Gastrocnemius medialis (tissue), 4 donors: Measurements from ENCODE around the gene LSAMP. TPM values are rescaled to one million over a fixed set of nuclear protein-coding genes. Genes with fewer than 3 reads are reported as not detected.

Source experiments
- ATAC-seq, 2 donors: fragments of 150-250 bp; one replicate each; pipeline ENCODE4 v1.9.1; 2016
- DNase-seq, 2 donors: peaks; one replicate each; pipeline ENCODE4 v3.0.0-alpha.2; 2019
- H3K27ac ChIP-seq, 4 donors: fragments of 200-600 bp; sonication (generic); 1 replicate in 1 of 4; 2 replicates in 3 of 4; pipeline ENCODE4 v1.5.1; 2016 to 2018; ENCODE audit warnings: mild to moderate bottlenecking in 2 of 4, moderate library complexity in 1 of 4
- H3K27me3 ChIP-seq, 3 donors: fragments of 200-600 bp; sonication (generic) in 2 of 3; 1 replicate in 1 of 3; 2 replicates in 2 of 3; pipeline versions ENCODE4 v1.5.1 to v1.6.0; 2016 to 2019; ENCODE audit warnings: mild to moderate bottlenecking in 1 of 3, moderate library complexity in 1 of 3
- H3K36me3 ChIP-seq, 2 donors: fragments of 200-600 bp; sonication (generic) in 1 of 2; one replicate each; pipeline ENCODE4 v1.5.1; 2017 to 2018
- H3K4me1 ChIP-seq, 2 donors: fragments of 200-600 bp; sonication (generic) in 1 of 2; one replicate each; pipeline ENCODE4 v1.5.1; 2016 to 2017; ENCODE audit warnings: mild to moderate bottlenecking in 2 of 2
- H3K4me3 ChIP-seq, 4 donors: fragments of 200-600 bp; sonication (generic) in 3 of 4; 1 replicate in 1 of 4; 2 replicates in 3 of 4; pipeline ENCODE4 v1.5.1; 2016 to 2019; ENCODE audit warnings: mild to moderate bottlenecking in 2 of 4
- H3K9me3 ChIP-seq, 3 donors: fragments of 200-600 bp; sonication (generic) in 2 of 3; 1 replicate in 1 of 3; 2 replicates in 2 of 3; pipeline ENCODE4 v1.5.1; 2016 to 2019
- POLR2A ChIP-seq, 2 donors: fragments of 450-650 bp; IDR thresholded peaks; one replicate each; pipeline ENCODE4 v1.6.1; 2017; ENCODE audit warnings: antibody characterized with exemption in 2 of 2, mild to moderate bottlenecking in 2 of 2, moderate library complexity in 2 of 2
- in situ Hi-C, 4 donors: fragments of 200-750 bp; cut with MboI; loops; one replicate each; pipeline versions ENCODE4 v1.15.0 to v1.8.0; 2017; ENCODE audit warnings: low sequenced_read_pairs in 4 of 4
- intact Hi-C: fragments of 100-400 bp; cut with DNase I; formaldehyde crosslinking; loops from one replicate; pipeline ENCODE4 v1.15.1; 2023; ENCODE audit warnings: low total_unique reads
- total RNA-seq, 4 donors: library from RNA; depleted of rRNA; stranded (reverse); fragments of >200 nt; gene quantifications; one replicate each; pipeline versions ENCODE4 v1.1.0 to v1.2.3, GENCODE V29; 2016
- TF ChIP-seq, protein P1 (sequence below), 5 experiments: fragments of 450-650 bp in 3 of 5; fragments of 200-600 bp in 2 of 5; sonication (generic) in 2 of 5; IDR thresholded peaks in 4 of 5; conservative IDR thresholded peaks in 1 of 5; 1 replicate in 4 of 5; 2 replicates in 1 of 5; pipeline ENCODE4 v1.5.1; 2016 to 2019; ENCODE audit warnings: antibody characterized with exemption in 5 of 5, mild to moderate bottlenecking in 3 of 5, moderate library complexity in 3 of 5

The LSAMP gene
- total RNA-seq, 4 donors from 2014 or later, result 0.07 to 0.10 TPM; not detected in 2

DNA sequence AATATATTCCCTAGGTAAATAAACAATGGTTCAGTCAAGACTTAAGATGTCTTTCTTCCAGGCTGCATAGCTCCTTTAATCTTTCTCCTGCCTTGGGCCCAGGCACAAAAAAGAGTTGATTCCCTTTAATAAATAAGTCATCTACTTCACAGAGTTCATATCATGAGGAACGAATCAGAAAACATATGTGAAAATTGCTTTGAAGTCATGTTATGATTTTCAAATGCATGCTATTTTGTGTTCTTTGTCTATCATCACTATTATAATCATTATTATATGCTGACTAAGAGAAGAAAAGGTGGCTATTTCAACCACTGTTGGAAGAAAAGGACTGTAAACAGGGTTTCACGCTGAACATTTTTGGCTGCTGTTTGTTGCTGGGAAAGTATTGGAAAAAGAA is 70.4 kb downstream of the LSAMP start:
- Histone ChIP-seq H3K4me3 (no peak overlapping the region), H3K27ac (no peak overlapping the region), H3K36me3 (no peaks in the 10 kb centered on the region), H3K9me3 (no peaks in the 10 kb centered on the region), H3K4me1 (no peaks in the 10 kb centered on the region), H3K27me3 (no peaks in the 10 kb centered on the region)
- TF ChIP-seq POLR2A (IDR thresholded peaks at IDR 0.05), result no peak
- TF ChIP-seq, protein P1, sequence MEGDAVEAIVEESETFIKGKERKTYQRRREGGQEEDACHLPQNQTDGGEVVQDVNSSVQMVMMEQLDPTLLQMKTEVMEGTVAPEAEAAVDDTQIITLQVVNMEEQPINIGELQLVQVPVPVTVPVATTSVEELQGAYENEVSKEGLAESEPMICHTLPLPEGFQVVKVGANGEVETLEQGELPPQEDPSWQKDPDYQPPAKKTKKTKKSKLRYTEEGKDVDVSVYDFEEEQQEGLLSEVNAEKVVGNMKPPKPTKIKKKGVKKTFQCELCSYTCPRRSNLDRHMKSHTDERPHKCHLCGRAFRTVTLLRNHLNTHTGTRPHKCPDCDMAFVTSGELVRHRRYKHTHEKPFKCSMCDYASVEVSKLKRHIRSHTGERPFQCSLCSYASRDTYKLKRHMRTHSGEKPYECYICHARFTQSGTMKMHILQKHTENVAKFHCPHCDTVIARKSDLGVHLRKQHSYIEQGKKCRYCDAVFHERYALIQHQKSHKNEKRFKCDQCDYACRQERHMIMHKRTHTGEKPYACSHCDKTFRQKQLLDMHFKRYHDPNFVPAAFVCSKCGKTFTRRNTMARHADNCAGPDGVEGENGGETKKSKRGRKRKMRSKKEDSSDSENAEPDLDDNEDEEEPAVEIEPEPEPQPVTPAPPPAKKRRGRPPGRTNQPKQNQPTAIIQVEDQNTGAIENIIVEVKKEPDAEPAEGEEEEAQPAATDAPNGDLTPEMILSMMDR (IDR thresholded peaks at IDR 0.05 in 4 of 5, conservative IDR thresholded peaks at IDR 0.05 in 1 of 5), result no peak
- DNase-seq, result no peak
- ATAC-seq, result no peak
- in situ Hi-C loops (no loop called here), intact Hi-C loops (no loop called here)

DNA sequence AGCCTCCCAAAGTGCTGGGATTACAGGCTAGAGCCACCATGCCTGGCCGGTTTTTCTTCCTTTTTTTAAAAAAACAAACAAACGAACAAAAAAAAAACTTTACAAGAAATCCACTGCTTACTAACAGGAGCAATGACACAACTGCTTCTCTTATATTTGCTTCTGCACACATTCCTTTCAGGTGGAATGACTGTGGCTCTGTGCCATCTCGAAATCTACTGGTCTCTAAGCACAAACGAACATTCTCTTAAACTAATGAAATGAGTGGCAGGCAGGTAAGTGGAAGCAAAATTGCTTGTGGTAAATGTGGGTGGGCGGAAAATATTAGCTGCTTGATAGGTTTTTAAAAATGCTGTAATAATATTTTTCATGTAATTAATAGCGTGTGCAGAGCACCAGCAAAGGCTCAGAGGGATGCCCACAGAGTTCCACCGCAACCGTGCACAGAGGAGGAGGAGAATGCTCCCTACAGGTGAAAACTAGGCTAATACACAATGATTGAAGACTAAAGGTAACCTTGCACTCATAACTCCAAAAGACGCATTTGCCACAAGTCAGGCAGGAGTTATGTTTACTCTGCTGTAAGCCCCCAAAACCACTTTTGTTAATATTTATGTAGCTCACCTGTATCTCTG is 77.4 kb downstream of the LSAMP start:
- intact Hi-C loops, result no loop called here
- no peaks in the 10 kb centered on the region for H3K9me3 ChIP-seq
- TF ChIP-seq, protein P1 (IDR thresholded peaks at IDR 0.05 in 4 of 5, conservative IDR thresholded peaks at IDR 0.05 in 1 of 5), result no peak
- TF ChIP-seq POLR2A (IDR thresholded peaks at IDR 0.05), result no peak
- H3K27ac ChIP-seq, result no peak overlapping the region
- no peaks in the 10 kb centered on the region for H3K4me1 ChIP-seq
- H3K4me3 ChIP-seq, result no peak overlapping the region
- no peaks in the 10 kb centered on the region for H3K36me3 ChIP-seq
- DNase-seq, result no peak
- no peak for ATAC-seq
- no peaks in the 10 kb centered on the region for H3K27me3 ChIP-seq
- in situ Hi-C loops, result no loop called here

DNA sequence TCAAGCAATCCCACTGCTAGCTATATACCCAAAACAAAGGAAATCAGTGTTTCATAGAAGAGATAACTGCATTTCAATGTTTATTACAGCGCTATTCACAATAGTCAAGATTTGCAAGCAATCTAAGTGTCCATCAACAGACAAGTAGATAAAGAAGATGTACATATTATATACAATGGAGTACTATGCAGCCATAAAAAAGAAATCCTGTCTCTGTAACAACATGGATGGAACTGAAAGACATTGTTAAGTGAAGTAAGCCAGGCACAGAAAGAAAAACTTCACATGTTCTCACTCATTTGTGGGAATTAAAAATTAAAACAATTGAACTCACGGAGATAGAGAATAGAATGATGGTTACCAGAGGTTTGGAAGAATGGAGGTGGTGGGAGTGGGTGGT is 89.2 kb downstream of the LSAMP start:
- no peak overlapping the region for H3K27ac ChIP-seq
- no peak for TF ChIP-seq POLR2A (IDR thresholded peaks at IDR 0.05)
- TF ChIP-seq, protein P1 (IDR thresholded peaks at IDR 0.05 in 4 of 5, conservative IDR thresholded peaks at IDR 0.05 in 1 of 5), result no peak
- H3K4me1 ChIP-seq, result no peaks in the 10 kb centered on the region
- in situ Hi-C loops, result no loop called here
- DNase-seq (no peak), ATAC-seq (no peak)
- H3K4me3 ChIP-seq, result no peak overlapping the region
- no peaks in the 10 kb centered on the region for H3K27me3 ChIP-seq
- intact Hi-C loops, result no loop called here
- H3K36me3 ChIP-seq, result no peaks in the 10 kb centered on the region
- H3K9me3 ChIP-seq, result no peaks in the 10 kb centered on the region

DNA sequence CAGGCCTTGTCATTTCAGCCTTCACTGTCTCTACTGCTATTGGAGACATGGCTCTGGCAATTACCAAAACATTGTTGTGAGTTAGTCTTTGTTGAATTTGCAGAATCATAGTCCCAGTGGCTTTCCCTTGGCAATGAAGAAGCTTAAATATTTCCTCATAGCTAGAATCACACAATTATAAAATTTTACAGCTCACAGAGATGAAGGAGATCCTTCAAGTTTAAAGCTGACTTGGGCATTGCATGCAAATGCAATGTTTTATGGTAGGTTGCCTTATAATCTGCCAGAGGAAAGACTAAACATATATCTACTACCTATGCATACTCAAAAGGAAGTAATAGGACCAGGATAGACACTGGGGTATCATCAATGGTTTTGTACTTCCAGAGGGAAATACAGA is 90.9 kb downstream of the LSAMP start:
- no peak for ATAC-seq
- H3K27ac ChIP-seq, result no peak overlapping the region
- H3K4me1 ChIP-seq, result no peaks in the 10 kb centered on the region
- intact Hi-C loops, result no loop called here
- no peak for DNase-seq
- H3K4me3 ChIP-seq, result no peak overlapping the region
- no peaks in the 10 kb centered on the region for H3K36me3 ChIP-seq
- H3K9me3 ChIP-seq, result no peaks in the 10 kb centered on the region
- no peaks in the 10 kb centered on the region for H3K27me3 ChIP-seq
- in situ Hi-C loops, result no loop called here
- TF ChIP-seq POLR2A (IDR thresholded peaks at IDR 0.05), result no peak
- TF ChIP-seq, protein P1 (IDR thresholded peaks at IDR 0.05 in 4 of 5, conservative IDR thresholded peaks at IDR 0.05 in 1 of 5), result no peak
